ENCODE results near the gene SMC1B. TPM values are rescaled to one million over a fixed set of nuclear protein-coding genes. Genes with fewer than 3 reads are reported as not detected.

SMC1B gene
- total RNA-seq, 1 experiment from 2014 or later, result not detected

- BruUV-seq (replicated peaks), result no TSS peak
- CTCF ChIA-PET, result no interaction called here
- no peak for DNase-seq (ENCODE audit: low spot score)
Measured at GRCh38 chr22:45460288-45461109, 47.1 kb upstream of the SMC1B start.

GRCh38 chr22:45459235-45459634, 45.8 kb upstream of the SMC1B start:
- CTCF ChIA-PET, result no interaction called here
- intact Hi-C loops (cut with micrococcal nuclease; ENCODE audit: unreplicated experiment), result no loop called here
- Histone ChIP-seq H3K4me1 (ENCODE audit: insufficient read depth, low read length, poor library complexity, severe bottlenecking) (no peaks in the 10 kb centered on the region), H3K36me3 (ENCODE audit: insufficient read depth, low read length, poor library complexity, severe bottlenecking) (no peaks in the 10 kb centered on the region), H3K27me3 (replicated peaks; ENCODE audit: insufficient read depth, low read depth, low read length, poor library complexity) (no peaks in the 10 kb centered on the region), H3K9me3 (ENCODE audit: low read depth, low read length, poor library complexity, severe bottlenecking) (no peaks in the 10 kb centered on the region), H3K4me3 (ENCODE audit: low read depth, low read length, poor library complexity, severe bottlenecking) (no peak overlapping the region), H3K27ac (ENCODE audit: low read depth, low read length, poor library complexity, severe bottlenecking) (no peak overlapping the region)
- no TSS peak for BruUV-seq (replicated peaks)
- TF ChIP-seq EZH2 (IDR thresholded peaks at IDR 0.05; ENCODE audit: borderline replicate concordance, low read depth, low read length, poor library complexity, severe bottlenecking) (no peak), CTCF (conservative IDR thresholded peaks at IDR 0.05; ENCODE audit: low read depth, low read length) (no peak)
- DNase-seq (ENCODE audit: low spot score), result no peak
- POLR2A ChIA-PET (ENCODE audit: low non-redundant PET), result no interaction called here

More at GRCh38 chr22:45460288-45461109, 47.1 kb upstream of the SMC1B start:
- Histone ChIP-seq H3K27ac (ENCODE audit: low read depth, low read length, poor library complexity, severe bottlenecking) (no peak overlapping the region), H3K9me3 (ENCODE audit: low read depth, low read length, poor library complexity, severe bottlenecking) (no peaks in the 10 kb centered on the region), H3K36me3 (ENCODE audit: insufficient read depth, low read length, poor library complexity, severe bottlenecking) (no peaks in the 10 kb centered on the region), H3K27me3 (replicated peaks; ENCODE audit: insufficient read depth, low read depth, low read length, poor library complexity) (no peaks in the 10 kb centered on the region), H3K4me1 (ENCODE audit: insufficient read depth, low read length, poor library complexity, severe bottlenecking) (no peaks in the 10 kb centered on the region), H3K4me3 (ENCODE audit: low read depth, low read length, poor library complexity, severe bottlenecking) (no peak overlapping the region)
- TF ChIP-seq EZH2 (IDR thresholded peaks at IDR 0.05; ENCODE audit: borderline replicate concordance, low read depth, low read length, poor library complexity, severe bottlenecking), result no peak
- TF ChIP-seq CTCF (conservative IDR thresholded peaks at IDR 0.05; ENCODE audit: low read depth, low read length), result no peak
- intact Hi-C loops (cut with micrococcal nuclease; ENCODE audit: unreplicated experiment), result no loop called here
- POLR2A ChIA-PET (ENCODE audit: low non-redundant PET), result no interaction called here

GRCh38 chr22:45458532-45458931, 45.1 kb upstream of the SMC1B start:
- intact Hi-C loops (cut with micrococcal nuclease; ENCODE audit: unreplicated experiment), result no loop called here
- no peak for DNase-seq (ENCODE audit: low spot score)
- H3K9me3 ChIP-seq (ENCODE audit: low read depth, low read length, poor library complexity, severe bottlenecking), result no peaks in the 10 kb centered on the region
- POLR2A ChIA-PET (ENCODE audit: low non-redundant PET), result no interaction called here
- H3K27ac ChIP-seq (ENCODE audit: low read depth, low read length, poor library complexity, severe bottlenecking), result no peak overlapping the region
- BruUV-seq (replicated peaks), result no TSS peak
- no peaks in the 10 kb centered on the region for H3K27me3 ChIP-seq (replicated peaks; ENCODE audit: insufficient read depth, low read depth, low read length, poor library complexity)
- CTCF ChIA-PET, result no interaction called here
- no peaks in the 10 kb centered on the region for H3K36me3 ChIP-seq (ENCODE audit: insufficient read depth, low read length, poor library complexity, severe bottlenecking)
- H3K4me1 ChIP-seq (ENCODE audit: insufficient read depth, low read length, poor library complexity, severe bottlenecking), result no peaks in the 10 kb centered on the region
- no peak overlapping the region for H3K4me3 ChIP-seq (ENCODE audit: low read depth, low read length, poor library complexity, severe bottlenecking)
- no peak for TF ChIP-seq CTCF (conservative IDR thresholded peaks at IDR 0.05; ENCODE audit: low read depth, low read length)
- no peak for TF ChIP-seq EZH2 (IDR thresholded peaks at IDR 0.05; ENCODE audit: borderline replicate concordance, low read depth, low read length, poor library complexity, severe bottlenecking)
